ENCODE measurements around the gene CDR2L.

The CDR2L gene

GRCh38 chr17:74954665-74955421 lies 32.6 kb upstream of the CDR2L start:
- TF ChIP-seq FOXP2 (optimal IDR thresholded peaks at IDR 0.05; ENCODE audit: borderline replicate concordance, extremely low read depth, extremely low read length, insufficient read depth) (no peak), SIN3A (IDR thresholded peaks at IDR 0.05; ENCODE audit: borderline replicate concordance, insufficient read depth, low read length) (no peak), REST (IDR thresholded peaks at IDR 0.05; ENCODE audit: insufficient read depth in 1 of 2, low read depth in 2 of 2, low read length in 2 of 2) (no peak), POLR2AphosphoS5 (IDR thresholded peaks at IDR 0.05; ENCODE audit: low read depth, low read length) (no peak), TAF1 (IDR thresholded peaks at IDR 0.05; ENCODE audit: borderline replicate concordance, insufficient read depth, low read length) (no peak)

GRCh38 chr17:74956093-74956492 lies 31.3 kb upstream of the CDR2L start:
- TF ChIP-seq TAF1 (IDR thresholded peaks at IDR 0.05; ENCODE audit: borderline replicate concordance, insufficient read depth, low read length) (no peak), REST (IDR thresholded peaks at IDR 0.05; ENCODE audit: insufficient read depth in 1 of 2, low read depth in 2 of 2, low read length in 2 of 2) (no peak), POLR2AphosphoS5 (IDR thresholded peaks at IDR 0.05; ENCODE audit: low read depth, low read length) (no peak), SIN3A (IDR thresholded peaks at IDR 0.05; ENCODE audit: borderline replicate concordance, insufficient read depth, low read length) (no peak), FOXP2 (optimal IDR thresholded peaks at IDR 0.05; ENCODE audit: borderline replicate concordance, extremely low read depth, extremely low read length, insufficient read depth) (no peak)

- no peak for TF ChIP-seq POLR2AphosphoS5 (IDR thresholded peaks at IDR 0.05; ENCODE audit: low read depth, low read length)
- peak; percentile 26 for TF ChIP-seq FOXP2 (optimal IDR thresholded peaks at IDR 0.05; ENCODE audit: borderline replicate concordance, extremely low read depth, extremely low read length, insufficient read depth)
- no peak for TF ChIP-seq REST (IDR thresholded peaks at IDR 0.05; ENCODE audit: insufficient read depth in 1 of 2, low read depth in 2 of 2, low read length in 2 of 2)
Measured at GRCh38 chr17:74957935-74958740, 29.3 kb upstream of the CDR2L start.

GRCh38 chr17:74959826-74960515 lies 27.5 kb upstream of the CDR2L start:
- no peak for TF ChIP-seq POLR2AphosphoS5 (IDR thresholded peaks at IDR 0.05; ENCODE audit: low read depth, low read length)
- no peak for TF ChIP-seq FOXP2 (optimal IDR thresholded peaks at IDR 0.05; ENCODE audit: borderline replicate concordance, extremely low read depth, extremely low read length, insufficient read depth)
- TF ChIP-seq TAF1 (IDR thresholded peaks at IDR 0.05; ENCODE audit: borderline replicate concordance, insufficient read depth, low read length): no peak
- TF ChIP-seq SIN3A (IDR thresholded peaks at IDR 0.05; ENCODE audit: borderline replicate concordance, insufficient read depth, low read length): no peak
- no peak for TF ChIP-seq REST (IDR thresholded peaks at IDR 0.05; ENCODE audit: insufficient read depth in 1 of 2, low read depth in 2 of 2, low read length in 2 of 2)

Measured in PFSK-1 (cell line).